Activated CD8-positive, alpha-beta memory T cell treated with anti-CD3 and anti-CD28 coated beads for 1 hour (primary cell): ENCODE results near the gene UTP3.
"Not testable (repeated sequence)": the region's sequence is repeated elsewhere in the genome, so short reads cannot be mapped to it uniquely, and the experiment has no call there.

Experiments
- DNase-seq, 2 donors: peaks; one replicate each; pipeline ENCODE4 v3.0.0-alpha.2; 2020; ENCODE audit warnings: low read depth in 1 of 2; ENCODE audit errors: extremely low read depth in 1 of 2

UTP3 gene

GRCh38 chr4:70714079-70714887, 26.0 kb downstream of the UTP3 start:
- no peak for DNase-seq

- no peak for DNase-seq
Observed at GRCh38 chr4:70715097-70715496, 26.8 kb downstream of the UTP3 start.

GRCh38 chr4:70718811-70719604, 30.7 kb downstream of the UTP3 start:
- no peak for DNase-seq

- no peak for DNase-seq
Observed at GRCh38 chr4:70721747-70722146, 33.4 kb downstream of the UTP3 start, which contains the start of gene RUFY3. TSS of gene RUFY3 (plus strand) at chr4:70721964. CDS start at chr4:70722574, 610 bp downstream.

GRCh38 chr4:70722199-70722791, 34.0 kb downstream of the UTP3 start:
- DNase-seq, result no peak

GRCh38 chr4:70724463-70724862, 36.1 kb downstream of the UTP3 start:
- no peak for DNase-seq

GRCh38 chr4:70725633-70726032, 37.3 kb downstream of the UTP3 start:
- no peak for DNase-seq

- not testable (repeated sequence) for DNase-seq
Observed at GRCh38 chr4:70726515-70726914, 38.2 kb downstream of the UTP3 start.

GRCh38 chr4:70728091-70728490, 39.8 kb downstream of the UTP3 start:
- DNase-seq, result no peak

GRCh38 chr4:70732878-70733277, 44.5 kb downstream of the UTP3 start:
- not testable (repeated sequence) for DNase-seq

GRCh38 chr4:70734168-70734954, 46.0 kb downstream of the UTP3 start:
- DNase-seq, result no peak

- no peak for DNase-seq
Observed at GRCh38 chr4:70734971-70735370, 46.6 kb downstream of the UTP3 start.

GRCh38 chr4:70735915-70736314, 47.6 kb downstream of the UTP3 start:
- peak in 1 of 2 donors; percentile 19 for DNase-seq

- DNase-seq, result no peak
Observed at GRCh38 chr4:70737006-70737405, 48.7 kb downstream of the UTP3 start.

GRCh38 chr4:70737409-70737808, 49.1 kb downstream of the UTP3 start:
- no peak for DNase-seq

- DNase-seq, result no peak
Observed at GRCh38 chr4:70739496-70740337, 51.4 kb downstream of the UTP3 start.
